Muscle of back (tissue), 11 donors: ENCODE results near the gene STXBP4. TPM values are rescaled to one million over a fixed set of nuclear protein-coding genes. Genes with fewer than 3 reads are reported as not detected.
"Not testable (repeated sequence)": the region's sequence is repeated elsewhere in the genome, so short reads cannot be mapped to it uniquely, and the experiment has no call there.

Experiments used
- DNase-seq, 3 donors: peaks; one replicate each; pipeline versions ENCODE4 v3.0.0 to v3.0.0-alpha.2; 2013
- polyA plus RNA-seq, 10 donors: library from polyadenylated mRNA; unstranded; fragments of 120-200 nt; gene quantifications; one replicate each; pipeline ENCODE4 v1.2.1, GENCODE V29; 2013; ENCODE audit not compliant: insufficient read length in 10 of 10

STXBP4 gene
- polyA plus RNA-seq, 10 donors: 3.8 to 5.6 (median 4.8) TPM

DNA sequence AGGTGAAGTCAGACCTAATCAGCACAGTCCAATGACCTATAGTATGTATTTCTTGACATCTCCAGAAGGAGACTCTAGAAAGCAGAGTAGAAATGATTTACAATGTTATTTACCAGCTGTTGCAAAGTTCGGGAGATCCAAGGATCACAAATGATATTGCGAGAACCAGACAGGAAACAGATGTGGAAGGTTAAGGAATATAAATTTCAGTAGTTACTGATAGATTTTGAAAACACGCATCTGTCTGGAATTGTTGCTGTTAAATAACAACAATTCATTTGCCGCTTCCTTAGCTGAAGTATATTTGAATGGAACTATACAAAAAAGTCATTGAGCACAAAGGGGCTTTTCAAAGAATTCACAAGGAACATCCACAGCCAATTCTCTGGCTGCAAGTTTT is 72.0 kb downstream of the STXBP4 start:
- peak; percentile 6 to 49 (median 13) for DNase-seq

DNA sequence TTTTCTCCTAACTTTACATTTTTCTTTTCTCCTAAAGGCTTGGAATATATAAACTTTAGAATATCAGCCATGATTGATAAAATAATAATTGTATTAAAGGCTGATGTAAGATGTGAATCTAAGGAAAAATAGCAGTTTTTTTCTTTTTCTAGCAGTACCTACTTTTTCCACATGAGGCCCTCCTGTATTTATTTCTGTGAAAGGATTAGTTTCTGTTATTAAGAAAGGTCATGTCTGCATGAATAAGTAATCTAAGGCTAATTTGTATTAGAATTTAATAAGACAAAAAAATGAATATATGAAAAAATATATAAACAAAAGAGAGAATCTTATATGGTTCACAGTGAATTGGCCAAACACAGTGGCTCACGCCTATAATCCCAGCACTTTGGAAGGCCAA is 85.3 kb downstream of the STXBP4 start:
- no peak for DNase-seq

DNA sequence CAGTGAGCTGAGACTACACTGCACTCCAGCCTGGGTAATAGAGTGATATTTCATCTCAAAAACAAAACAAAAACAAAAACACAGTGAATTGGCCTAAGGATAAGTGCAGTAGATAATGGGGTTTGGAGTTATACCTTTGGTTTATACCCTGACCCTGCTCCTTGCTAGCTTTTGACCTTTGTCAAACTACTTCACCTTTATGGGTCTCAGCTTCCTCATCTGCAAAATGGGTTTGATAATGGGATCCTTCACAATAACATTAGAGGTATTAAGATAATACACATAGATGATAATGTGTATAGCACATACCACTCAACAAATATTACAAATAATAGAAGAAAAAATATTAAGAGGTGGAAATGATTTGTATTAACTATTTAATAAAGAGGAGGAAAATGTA is 85.9 kb downstream of the STXBP4 start:
- no peak for DNase-seq

DNA sequence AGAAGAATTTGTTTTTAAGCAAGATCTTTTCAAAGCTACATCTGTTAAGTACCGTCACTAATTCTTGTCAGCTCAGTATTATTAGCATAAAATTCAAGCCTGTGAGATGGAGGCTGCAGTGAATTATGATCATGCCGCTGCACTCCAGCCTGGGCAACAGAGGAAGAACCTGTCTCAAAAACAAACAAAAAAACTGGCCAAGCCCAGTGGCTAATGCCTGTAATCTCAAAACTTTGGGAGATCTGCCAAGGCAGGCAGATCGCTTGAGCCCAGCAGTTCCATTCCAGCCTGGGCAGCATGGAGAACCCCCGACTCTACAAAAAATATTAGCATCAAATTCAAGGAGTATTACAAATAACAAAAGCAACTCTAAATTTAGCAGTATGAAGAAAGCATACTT is 88.0 kb downstream of the STXBP4 start:
- peak; percentile 24 to 45 (median 25) for DNase-seq

DNA sequence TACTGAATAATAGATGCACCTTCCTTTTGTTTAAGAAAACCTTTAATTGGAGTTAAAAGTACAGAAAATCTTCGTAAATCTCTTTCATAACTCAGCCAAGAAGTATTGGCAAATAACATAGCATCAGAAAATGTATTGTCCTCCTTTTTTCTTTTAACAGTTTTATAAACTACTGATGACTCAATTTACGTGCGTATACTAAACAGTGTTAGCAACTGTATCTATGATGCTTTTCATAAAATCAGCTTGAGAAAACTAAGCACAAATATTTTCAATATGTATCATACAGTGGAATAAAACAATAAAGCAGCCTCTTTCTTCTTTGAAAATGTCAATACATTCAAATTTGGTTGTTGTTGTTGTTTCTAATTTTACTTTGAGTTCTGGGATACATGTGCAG is 88.6 kb downstream of the STXBP4 start:
- no peak for DNase-seq

DNA sequence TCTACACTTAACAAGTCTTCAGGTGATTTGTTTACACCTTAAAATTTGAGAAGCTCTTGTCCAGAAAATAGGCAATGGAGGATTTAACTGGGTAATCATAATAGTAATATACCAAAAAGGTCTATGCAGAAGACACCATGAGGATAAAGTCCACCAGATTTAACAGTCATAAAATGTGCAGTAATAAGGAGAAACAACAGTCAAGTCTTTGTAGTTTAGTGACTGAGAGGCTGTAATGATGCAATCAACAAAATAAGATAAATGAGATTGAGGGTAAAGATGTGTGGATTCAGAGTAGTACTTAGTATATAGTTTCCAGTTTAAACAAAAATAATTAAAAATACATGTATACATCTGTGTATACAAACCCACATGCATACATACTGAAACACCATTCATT is 91.2 kb downstream of the STXBP4 start:
- no peak for DNase-seq

DNA sequence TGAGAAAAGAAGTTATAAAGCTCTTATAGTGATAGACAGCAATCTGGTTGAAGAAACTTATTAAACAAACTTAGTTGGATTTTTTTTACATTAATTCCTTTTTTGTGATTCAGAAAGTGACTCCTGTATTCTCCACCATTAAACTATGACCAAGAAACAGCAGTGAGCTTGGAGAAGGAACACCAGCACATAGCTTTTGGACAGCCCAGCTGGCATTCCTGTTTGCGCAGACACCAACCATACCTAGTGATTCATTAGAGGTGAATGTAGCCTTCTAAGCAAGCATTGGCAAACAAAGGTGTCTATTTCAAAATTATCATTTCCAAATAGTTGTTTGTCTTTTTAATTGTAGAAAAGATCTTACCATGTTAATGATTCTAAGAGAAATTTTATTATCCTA is 94.4 kb downstream of the STXBP4 start:
- no peak for DNase-seq

DNA sequence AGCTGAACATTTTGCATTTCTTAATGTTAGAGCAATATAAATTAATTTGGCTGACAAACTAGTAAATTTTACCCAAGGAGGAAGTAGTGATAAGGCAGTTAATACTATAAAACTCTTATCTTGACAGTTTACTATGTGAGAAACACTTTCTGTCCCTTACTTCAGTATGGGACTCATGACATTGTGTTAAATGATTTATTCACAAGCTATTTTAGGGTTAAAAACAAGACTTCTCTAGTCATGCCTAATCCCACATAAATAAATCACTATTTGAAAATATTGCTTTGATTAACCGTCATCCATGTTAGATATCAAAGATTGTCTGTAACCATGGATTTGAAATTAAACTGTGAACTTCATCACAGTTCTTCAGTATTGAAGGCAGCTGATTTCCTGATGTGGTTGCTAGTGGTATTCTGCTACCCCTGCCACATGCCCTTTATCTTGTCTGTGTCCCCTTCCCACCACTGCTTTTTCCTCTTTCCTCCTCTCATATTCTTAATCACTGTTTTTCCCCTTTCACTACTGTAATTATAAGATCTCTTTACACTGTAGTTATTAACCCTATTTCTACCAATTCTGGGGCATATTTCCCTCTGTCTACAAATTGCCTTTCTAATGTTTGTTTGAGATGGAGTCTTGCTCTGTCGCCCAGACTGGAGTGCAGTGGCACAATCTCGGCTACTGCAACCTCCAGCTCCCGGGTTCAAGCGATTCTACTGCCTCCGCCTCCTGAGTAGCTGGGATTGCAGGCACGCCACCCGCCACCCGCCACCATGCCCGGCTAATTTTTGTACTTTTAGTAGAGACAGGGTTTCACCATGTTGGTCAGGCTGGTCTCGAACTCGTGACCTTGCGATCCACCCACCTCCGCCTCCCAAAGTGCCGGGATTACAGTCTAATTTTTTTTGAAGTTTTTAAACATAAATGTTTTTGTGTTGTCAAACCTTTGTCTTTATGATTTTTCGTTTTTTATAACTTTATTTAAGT is 95.6 kb downstream of the STXBP4 start:
- no peak for DNase-seq

DNA sequence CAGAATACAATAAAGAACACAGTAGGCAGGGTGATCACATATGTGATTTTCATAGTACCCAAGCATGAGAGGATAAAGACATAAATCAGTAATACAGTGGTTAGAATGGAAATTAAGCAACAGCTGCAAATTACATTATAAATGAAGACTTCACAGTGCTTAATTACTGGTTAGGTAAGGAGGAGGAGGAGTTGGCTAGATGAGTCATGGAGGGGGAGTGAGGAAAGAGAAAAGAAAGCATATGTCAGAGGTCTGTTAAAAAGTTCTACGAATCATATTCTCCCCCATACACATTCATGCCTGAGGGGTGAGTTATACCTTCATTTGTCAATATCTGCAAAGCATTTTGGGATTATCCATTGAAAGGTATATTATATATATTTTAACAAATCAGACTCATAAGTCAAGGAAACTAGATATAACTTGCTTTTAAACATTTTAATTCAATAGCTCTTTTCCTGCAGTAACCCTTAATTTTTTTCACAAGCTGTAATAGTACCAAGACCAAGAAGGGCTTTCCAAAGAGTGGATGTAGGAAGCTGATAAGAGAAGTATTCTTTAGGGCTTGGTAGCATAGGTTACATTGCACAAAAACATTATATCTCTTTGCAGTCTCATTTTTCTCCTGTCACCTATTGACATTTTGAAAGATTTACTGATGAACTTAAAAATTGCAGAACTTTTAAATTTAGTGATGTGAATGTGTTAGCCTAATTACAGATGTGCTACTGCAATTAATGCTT is 99.3 kb downstream of the STXBP4 start:
- no peak for DNase-seq

DNA sequence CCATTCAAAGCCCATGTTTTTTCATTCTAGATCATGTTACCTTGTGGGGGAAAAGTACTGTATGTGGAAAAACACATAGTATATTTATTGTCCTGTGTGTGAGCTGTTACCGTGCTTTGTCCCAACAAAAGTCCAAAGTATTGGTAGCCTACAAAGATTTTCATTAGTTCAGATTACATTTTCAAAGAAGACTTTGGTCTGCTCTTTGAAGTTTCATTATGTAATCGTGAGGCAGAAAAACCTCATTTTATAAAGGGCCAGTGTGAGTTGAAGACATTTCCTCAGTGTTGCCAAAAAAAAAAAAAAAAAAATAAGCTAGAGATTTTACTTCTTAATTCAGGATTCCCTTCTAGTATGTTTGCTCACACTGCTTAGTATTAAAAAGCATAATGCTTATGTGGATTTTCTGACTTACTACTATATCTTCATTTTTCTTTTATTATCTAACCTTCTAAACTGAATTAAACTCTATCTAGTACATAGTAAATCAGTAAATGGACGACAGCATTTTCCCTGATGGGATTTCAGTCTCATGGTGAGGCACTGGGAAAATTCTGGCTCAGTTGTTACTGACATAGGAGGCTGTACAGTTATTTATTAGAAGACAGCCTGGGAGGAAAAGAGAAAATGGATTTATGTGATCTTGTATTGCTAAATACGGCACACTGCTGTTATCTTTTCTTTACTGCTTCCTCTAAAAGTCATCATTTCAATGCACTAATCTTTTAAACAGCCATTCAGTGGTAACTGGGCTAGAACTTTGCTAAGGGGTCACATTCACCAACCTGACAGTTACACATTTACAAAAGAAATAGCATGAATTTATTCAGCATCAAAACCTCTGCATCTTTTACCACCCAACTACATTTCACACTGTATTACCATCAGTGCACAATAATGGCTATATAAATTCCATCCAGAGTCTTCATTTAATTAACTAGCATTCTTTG is 100.6 kb downstream of the STXBP4 start:
- peak in 1 of 3 donors; percentile 44 for DNase-seq

DNA sequence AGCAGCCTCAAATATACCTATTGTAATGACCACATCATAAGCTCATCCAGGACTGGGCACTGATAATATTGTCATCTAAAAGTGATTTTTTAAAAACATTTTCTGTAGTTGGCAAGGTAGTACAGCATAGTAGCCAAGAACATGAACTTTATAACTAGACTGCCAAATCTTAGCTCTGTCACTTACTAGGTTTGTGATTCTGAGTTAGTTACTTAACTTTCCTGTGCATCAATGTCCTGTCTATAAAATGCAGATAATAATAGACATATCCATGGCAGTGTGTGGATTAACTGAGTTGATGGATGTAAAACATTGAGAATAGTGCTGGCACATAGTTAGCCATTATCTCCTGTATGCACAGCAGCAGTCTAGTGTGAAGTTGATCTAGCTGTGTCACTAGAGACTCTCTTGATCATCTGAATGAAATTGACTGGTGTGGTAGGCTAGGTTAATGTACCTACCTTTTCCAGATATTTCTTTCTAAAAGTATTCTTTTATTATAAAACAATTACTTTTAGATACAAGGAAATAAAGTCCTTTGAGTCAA is 101.5 kb downstream of the STXBP4 start:
- DNase-seq: no peak

DNA sequence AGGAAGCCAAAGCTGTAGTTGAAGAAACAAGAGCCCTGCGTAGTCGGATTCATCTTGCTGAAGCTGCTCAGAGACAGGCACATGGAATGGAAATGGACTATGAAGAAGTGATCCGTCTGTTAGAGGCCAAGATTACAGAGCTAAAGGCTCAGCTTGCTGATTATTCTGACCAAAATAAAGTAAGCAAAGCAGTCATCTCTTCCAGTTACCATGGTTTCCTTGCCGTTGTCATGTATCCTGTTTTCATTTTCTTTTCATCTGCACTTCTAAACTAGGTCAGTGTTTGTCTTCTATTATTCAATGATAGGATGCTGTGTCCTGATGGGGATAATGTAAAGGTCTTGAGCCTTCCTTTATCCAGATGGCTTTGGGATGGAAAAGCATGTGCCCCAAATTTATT is 104.3 kb downstream of the STXBP4 start:
- no peak for DNase-seq

DNA sequence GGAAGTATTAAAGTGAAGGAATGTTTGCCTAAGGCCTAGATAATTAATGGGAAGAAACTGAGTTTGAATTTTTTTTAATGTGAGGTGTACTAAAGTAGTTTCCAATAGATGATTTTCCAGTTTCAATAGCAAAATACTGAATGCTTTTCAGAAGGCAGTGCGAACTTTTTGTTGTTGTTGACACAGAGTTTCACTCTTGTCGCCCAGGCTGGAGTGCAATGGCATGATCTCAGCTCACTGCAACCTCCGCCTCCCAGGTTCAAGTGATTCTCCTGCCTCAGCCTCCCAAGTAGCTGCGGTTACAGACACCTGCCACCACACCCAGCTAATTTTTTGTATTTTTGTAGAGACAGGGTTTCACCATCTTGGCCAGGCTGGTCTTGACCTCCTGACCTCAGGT is 104.9 kb downstream of the STXBP4 start:
- not testable (repeated sequence) for DNase-seq

DNA sequence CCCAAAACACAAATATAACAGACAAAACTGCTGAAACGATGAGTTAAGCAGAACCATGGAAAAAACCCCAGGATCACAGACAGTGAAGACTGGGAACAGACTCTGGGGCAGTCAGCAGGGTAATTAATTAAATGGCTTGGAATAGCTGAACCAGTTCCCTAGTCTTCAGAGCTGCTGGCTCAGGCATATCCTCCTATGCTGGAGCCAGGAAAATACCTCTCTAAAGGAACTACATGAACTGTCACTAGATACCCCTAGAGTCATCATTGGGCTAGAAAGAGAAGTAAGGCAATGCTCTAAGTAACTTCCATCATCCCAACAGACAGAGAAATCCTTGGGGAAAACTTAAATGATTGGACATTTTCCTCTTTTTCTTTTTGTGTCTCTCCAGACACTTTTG is 113.0 kb downstream of the STXBP4 start:
- DNase-seq: peak in 1 of 3 donors; percentile 10

DNA sequence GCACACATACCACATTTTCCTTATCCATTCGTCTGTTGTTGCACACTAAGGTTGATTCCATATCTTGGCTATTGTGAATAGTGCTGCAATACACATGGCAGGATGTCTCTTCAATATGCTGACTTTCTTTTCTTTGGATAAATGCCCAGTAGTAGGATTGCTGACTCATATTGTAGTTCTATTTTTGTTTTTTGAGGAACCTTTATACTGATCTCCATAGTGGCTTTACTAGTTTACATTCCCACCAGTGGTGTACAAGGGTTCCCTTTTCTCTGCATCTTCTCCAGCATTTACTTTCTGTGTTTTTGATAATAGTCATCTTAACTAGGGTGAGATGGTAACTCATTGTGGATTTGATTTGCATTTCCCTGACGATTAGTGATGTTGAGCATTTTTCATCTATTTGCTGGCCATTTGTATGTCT is 118.1 kb downstream of the STXBP4 start:
- peak in 2 of 3 donors; percentile 30 to 62 for DNase-seq

DNA sequence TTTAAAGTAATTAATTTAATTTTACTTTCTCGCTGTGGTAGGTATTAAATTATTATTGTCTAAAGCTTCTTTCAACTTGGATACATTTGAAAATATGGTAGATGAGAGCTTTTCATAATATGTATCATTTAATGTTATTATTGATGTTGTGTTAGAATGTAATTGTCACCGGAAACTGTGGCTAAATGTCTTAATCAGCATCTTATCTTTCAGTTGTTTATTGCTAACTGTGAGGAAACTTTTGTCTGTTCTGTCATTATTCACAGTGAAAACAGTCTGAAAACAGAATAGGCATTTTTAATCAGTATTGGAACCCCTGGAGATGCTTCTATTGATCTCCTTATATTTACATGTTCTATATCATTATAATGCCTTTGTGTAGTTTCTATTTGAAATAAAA is 120.7 kb downstream of the STXBP4 start:
- no peak for DNase-seq

DNA sequence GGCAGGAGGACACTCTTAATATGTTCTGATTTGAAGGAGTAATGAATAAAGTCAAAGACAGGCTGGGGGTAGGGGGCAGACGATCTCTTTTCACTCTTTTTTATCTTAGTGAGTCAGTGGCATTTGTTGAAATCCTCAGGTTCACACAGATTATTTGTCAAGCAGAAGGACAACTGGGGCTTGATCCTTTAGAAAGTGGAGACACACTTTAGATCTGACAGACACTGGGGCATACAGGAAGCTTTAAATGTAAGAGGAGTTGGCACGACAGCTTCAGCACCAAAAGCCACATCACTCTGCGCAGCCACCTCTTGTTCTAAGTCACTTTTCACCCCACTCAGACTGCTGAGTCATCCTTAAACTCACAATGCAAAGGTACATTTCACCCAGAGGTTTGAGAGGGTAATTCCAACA is 121.5 kb downstream of the STXBP4 start:
- DNase-seq: no peak

DNA sequence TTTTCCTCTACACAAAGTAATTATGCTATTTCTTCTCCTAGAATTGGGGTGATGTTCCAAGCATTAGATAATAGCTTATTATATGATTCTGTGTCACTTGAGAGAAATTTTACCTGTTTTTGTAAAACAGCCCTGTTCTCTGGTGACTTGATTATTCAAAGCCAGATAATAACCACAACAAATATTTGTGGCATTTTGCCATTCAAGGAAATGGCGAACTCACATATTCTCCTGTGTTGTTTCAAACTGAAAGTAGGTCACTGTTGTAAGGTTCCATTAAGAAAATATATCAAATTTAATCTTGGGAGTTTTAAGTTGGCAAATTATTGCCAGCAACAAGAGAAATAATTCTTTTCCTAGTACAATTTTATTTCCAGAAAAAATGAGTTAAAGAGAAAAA is 124.8 kb downstream of the STXBP4 start:
- DNase-seq: no peak

DNA sequence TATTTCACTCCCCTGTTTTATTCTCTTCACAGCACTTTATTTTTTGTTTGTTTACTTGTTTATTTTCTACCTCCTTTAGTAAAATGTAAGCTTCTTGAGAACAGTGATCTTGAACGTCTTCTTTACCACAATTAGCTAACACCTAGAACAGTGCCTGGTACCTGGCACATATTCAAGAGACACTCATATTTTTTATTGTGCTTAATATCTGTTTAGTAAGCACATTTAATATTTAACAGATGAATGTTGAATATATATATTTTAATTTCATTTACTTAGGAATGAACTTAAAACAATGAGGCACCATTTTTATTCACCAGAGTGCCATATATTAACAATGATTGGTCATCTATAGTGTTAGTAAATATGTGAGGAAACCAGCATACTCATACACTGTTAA is 130.2 kb downstream of the STXBP4 start:
- no peak for DNase-seq

DNA sequence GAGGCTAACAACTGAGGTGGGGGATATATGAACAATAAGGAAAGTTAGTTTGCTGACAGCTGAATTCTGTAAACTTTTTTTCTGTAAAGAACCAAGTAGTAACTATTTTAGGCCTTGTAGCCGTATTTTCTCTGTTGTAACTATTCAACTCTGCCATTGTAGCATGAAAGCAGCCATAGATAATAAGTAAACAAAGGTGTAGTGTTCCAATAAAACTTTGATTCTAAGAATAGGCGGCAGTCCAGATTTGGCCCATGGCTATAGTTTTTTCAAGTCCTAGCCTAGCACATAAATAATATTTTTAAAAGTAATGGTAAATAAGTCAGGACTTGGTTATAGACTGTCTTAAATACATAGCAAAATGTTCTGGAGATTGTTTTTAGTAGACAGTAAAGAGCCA is 142.0 kb downstream of the STXBP4 start:
- DNase-seq: no peak

DNA sequence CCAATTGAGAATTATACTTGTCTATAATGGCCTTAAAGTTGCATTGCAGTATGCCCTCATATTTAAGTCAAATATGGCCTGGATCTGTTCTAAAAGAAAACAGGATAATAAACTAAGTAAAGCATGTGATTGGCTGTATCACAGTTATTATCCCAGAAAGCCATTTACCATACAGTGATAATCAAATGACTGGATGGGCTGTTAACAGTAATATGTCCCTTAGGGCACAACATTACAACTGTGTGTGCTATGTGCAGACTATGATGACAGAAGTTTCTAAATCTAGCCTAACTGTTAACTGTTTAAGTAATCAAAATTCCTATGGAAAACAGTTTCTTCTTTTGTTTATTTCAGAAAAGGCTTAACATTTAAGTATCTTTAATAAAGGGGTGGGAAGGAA is 145.7 kb downstream of the STXBP4 start:
- DNase-seq: no peak
